Neuron (in vitro differentiated cells): Measurements from ENCODE around the gene DHRS11.
A peak's percentile ranks its signal among the peaks of the same experiment; 100 is the strongest.

ENCODE experiments used
- H2AFZ ChIP-seq: one replicate; pipeline ENCODE4 v1.6.1; 2013; ENCODE audit warnings: low read depth, mild to moderate bottlenecking, inconsistent platforms, low read length, moderate library complexity
- H3K27me3 ChIP-seq: one replicate; pipeline ENCODE4 v1.6.1; 2013; ENCODE audit warnings: low read length; ENCODE audit not compliant: insufficient read depth
- H3K36me3 ChIP-seq: one replicate; pipeline ENCODE4 v1.6.1; 2013; ENCODE audit warnings: low read length; ENCODE audit not compliant: insufficient read depth
- H3K4me1 ChIP-seq: one replicate; pipeline ENCODE4 v1.6.1; 2013; ENCODE audit warnings: low read length; ENCODE audit not compliant: insufficient read depth
- H3K4me3 ChIP-seq: 2 replicates; pipeline ENCODE4 v1.5.1; 2013; ENCODE audit warnings: mild to moderate bottlenecking, low read length, moderate library complexity
- H3K9me3 ChIP-seq: one replicate; pipeline ENCODE4 v1.6.1; 2013; ENCODE audit warnings: low read length

DHRS11 gene

GRCh38 chr17:36575028-36575427 is 16.7 kb upstream of the DHRS11 start:
- Histone ChIP-seq H3K27me3 (no peaks in the 10 kb centered on the region), H3K4me1 (no peaks in the 10 kb centered on the region), H3K9me3 (peaks cover 4% of the 10 kb centered on the region), H3K36me3 (peaks cover 46% of the 10 kb centered on the region), H3K4me3 (no peak overlapping the region), H2AFZ (no peak overlapping the region)

- H3K4me1 ChIP-seq, result no peaks in the 10 kb centered on the region
- peaks cover 54% of the 10 kb centered on the region for H3K36me3 ChIP-seq
- H3K27me3 ChIP-seq, result no peaks in the 10 kb centered on the region
- H2AFZ ChIP-seq, result no peak overlapping the region
- peaks cover 4% of the 10 kb centered on the region for H3K9me3 ChIP-seq
- H3K4me3 ChIP-seq, result no peak overlapping the region
Observed at GRCh38 chr17:36576793-36577192, 14.9 kb upstream of the DHRS11 start.

- H3K36me3 ChIP-seq, result peaks cover 54% of the 10 kb centered on the region
Observed at GRCh38 chr17:36578671-36579070, 13.0 kb upstream of the DHRS11 start.

GRCh38 chr17:36583787-36584186 is 7.9 kb upstream of the DHRS11 start:
- no peaks in the 10 kb centered on the region for H3K27me3 ChIP-seq
- no peak overlapping the region for H2AFZ ChIP-seq
- no peak overlapping the region for H3K4me3 ChIP-seq
- H3K36me3 ChIP-seq, result peaks cover 78% of the 10 kb centered on the region
- H3K4me1 ChIP-seq, result no peaks in the 10 kb centered on the region
- no peaks in the 10 kb centered on the region for H3K9me3 ChIP-seq

More at GRCh38 chr17:36578671-36579070, 13.0 kb upstream of the DHRS11 start:
- Histone ChIP-seq H3K27me3 (no peaks in the 10 kb centered on the region), H3K9me3 (no peaks in the 10 kb centered on the region), H3K4me1 (no peaks in the 10 kb centered on the region), H3K4me3 (no peak overlapping the region), H2AFZ (no peak overlapping the region)

- Histone ChIP-seq H3K4me1 (peaks cover 2% of the 10 kb centered on the region), H2AFZ (no peak overlapping the region), H3K4me3 (no peak overlapping the region), H3K27me3 (no peaks in the 10 kb centered on the region), H3K36me3 (peaks cover 70% of the 10 kb centered on the region), H3K9me3 (no peaks in the 10 kb centered on the region)
Observed at GRCh38 chr17:36586138-36586537, 5.5 kb upstream of the DHRS11 start.

- Histone ChIP-seq H3K4me1 (peaks cover 23% of the 10 kb centered on the region), H3K9me3 (no peaks in the 10 kb centered on the region), H3K4me3 (no peak overlapping the region), H3K36me3 (peaks cover 41% of the 10 kb centered on the region), H2AFZ (no peak overlapping the region), H3K27me3 (no peaks in the 10 kb centered on the region)
Observed at GRCh38 chr17:36590082-36590481, 1.6 kb upstream of the DHRS11 start.

GRCh38 chr17:36592316-36592715 is 637 bp downstream of the DHRS11 start:
- H3K27me3 ChIP-seq, result no peaks in the 10 kb centered on the region
- no peaks in the 10 kb centered on the region for H3K9me3 ChIP-seq
- peak overlapping the region; percentile 91 for H2AFZ ChIP-seq
- H3K4me3 ChIP-seq, result peak overlapping the region; percentile 89
- H3K4me1 ChIP-seq, result peaks cover 23% of the 10 kb centered on the region
- H3K36me3 ChIP-seq, result peaks cover 24% of the 10 kb centered on the region

- peaks cover 20% of the 10 kb centered on the region for H3K36me3 ChIP-seq
- no peaks in the 10 kb centered on the region for H3K27me3 ChIP-seq
- H3K4me1 ChIP-seq, result peaks cover 23% of the 10 kb centered on the region
- no peaks in the 10 kb centered on the region for H3K9me3 ChIP-seq
- H2AFZ ChIP-seq, result peak overlapping the region; percentile 91
- peak overlapping the region; percentile 89 for H3K4me3 ChIP-seq
Observed at GRCh38 chr17:36592716-36593321, 1.1 kb downstream of the DHRS11 start.

GRCh38 chr17:36593656-36594316 is 2.1 kb downstream of the DHRS11 start:
- H3K9me3 ChIP-seq, result no peaks in the 10 kb centered on the region
- no peaks in the 10 kb centered on the region for H3K27me3 ChIP-seq
- H3K4me3 ChIP-seq, result no peak overlapping the region
- H2AFZ ChIP-seq, result no peak overlapping the region
- H3K36me3 ChIP-seq, result peaks cover 13% of the 10 kb centered on the region
- H3K4me1 ChIP-seq, result peaks cover 23% of the 10 kb centered on the region

- Histone ChIP-seq H3K4me3 (no peak overlapping the region), H3K36me3 (peaks cover 9% of the 10 kb centered on the region), H3K9me3 (no peaks in the 10 kb centered on the region), H2AFZ (no peak overlapping the region), H3K4me1 (peaks cover 23% of the 10 kb centered on the region), H3K27me3 (no peaks in the 10 kb centered on the region)
Observed at GRCh38 chr17:36594626-36595401, 3.1 kb downstream of the DHRS11 start.

- no peak overlapping the region for H2AFZ ChIP-seq
- peaks cover 6% of the 10 kb centered on the region for H3K36me3 ChIP-seq
- H3K9me3 ChIP-seq, result no peaks in the 10 kb centered on the region
- H3K27me3 ChIP-seq, result no peaks in the 10 kb centered on the region
- H3K4me3 ChIP-seq, result no peak overlapping the region
- peaks cover 26% of the 10 kb centered on the region for H3K4me1 ChIP-seq
Observed at GRCh38 chr17:36597226-36597625, 5.5 kb downstream of the DHRS11 start.

GRCh38 chr17:36597866-36598777 is 6.4 kb downstream of the DHRS11 start:
- Histone ChIP-seq H2AFZ (no peak overlapping the region), H3K27me3 (no peaks in the 10 kb centered on the region), H3K4me3 (no peak overlapping the region), H3K9me3 (no peaks in the 10 kb centered on the region), H3K4me1 (peaks cover 25% of the 10 kb centered on the region), H3K36me3 (peaks cover 6% of the 10 kb centered on the region)
